Dedifferentiated amniotic fluid mesenchymal stem cell (primary cell): ENCODE measurements around the gene CKAP2.
A peak's percentile ranks its signal among the peaks of the same experiment; 100 is the strongest.
"Not testable (repeated sequence)": the region's sequence is repeated elsewhere in the genome, so short reads cannot be mapped to it uniquely, and the experiment has no call there.

Experiments used
- DNase-seq: peaks from one replicate; pipeline ENCODE4 v3.0.0-alpha.2; 2016; ENCODE audit errors: extremely low spot score

CKAP2 gene, protein sequence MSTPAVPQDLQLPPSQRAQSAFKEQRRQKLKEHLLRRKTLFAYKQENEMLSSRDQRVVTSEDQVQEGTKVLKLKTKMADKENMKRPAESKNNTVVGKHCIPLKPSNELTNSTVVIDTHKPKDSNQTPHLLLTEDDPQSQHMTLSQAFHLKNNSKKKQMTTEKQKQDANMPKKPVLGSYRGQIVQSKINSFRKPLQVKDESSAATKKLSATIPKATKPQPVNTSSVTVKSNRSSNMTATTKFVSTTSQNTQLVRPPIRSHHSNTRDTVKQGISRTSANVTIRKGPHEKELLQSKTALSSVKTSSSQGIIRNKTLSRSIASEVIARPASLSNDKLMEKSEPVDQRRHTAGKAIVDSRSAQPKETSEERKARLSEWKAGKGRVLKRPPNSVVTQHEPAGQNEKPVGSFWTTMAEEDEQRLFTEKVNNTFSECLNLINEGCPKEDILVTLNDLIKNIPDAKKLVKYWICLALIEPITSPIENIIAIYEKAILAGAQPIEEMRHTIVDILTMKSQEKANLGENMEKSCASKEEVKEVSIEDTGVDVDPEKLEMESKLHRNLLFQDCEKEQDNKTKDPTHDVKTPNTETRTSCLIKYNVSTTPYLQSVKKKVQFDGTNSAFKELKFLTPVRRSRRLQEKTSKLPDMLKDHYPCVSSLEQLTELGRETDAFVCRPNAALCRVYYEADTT

DNA sequence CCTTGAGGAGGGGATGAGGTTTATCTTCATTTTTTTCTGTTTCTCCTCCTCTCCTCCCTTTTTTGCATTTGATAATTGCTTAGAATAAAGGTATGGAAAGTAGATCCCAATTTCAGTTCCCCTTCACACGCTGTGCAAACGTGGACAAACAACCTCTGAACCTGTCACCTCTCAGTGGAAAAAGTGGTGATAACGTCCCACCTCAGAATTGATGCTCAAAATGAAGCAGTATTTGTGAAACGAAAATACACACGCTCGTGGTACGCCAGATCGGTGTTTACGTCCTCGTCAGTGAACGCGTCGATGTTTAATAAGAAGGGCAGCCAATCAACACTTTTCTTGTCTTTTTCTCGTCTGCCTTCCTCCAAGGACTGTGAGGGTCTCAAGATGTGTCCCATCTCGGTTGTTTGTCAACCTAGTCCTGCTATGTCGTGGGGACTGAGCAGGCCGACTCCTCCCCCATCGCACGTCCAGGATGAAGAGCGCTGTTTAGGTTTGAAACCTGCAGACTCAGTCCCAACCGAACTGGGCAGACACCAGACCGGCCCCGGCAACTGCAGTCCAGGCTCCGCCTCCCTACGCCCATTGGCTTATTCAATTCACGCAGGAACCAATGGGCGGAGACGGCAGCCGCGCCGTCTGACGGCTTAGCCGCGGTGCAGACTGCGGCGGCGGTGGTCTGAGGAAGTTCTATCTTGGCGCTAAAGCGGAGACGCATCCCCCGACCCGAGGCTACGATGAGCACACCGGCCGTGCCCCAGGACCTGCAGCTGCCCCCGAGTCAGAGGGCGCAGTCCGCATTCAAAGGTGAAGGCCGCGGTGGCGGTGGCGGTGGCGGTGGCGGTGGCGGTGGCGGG is at the start of gene CKAP2:
Gene CKAP2, plus strand, starts transcription at position 659 of the 857 bp plus-strand sequence. Its CDS starts 79 bp downstream, at position 738.
- peak; percentile 93 for DNase-seq

DNA sequence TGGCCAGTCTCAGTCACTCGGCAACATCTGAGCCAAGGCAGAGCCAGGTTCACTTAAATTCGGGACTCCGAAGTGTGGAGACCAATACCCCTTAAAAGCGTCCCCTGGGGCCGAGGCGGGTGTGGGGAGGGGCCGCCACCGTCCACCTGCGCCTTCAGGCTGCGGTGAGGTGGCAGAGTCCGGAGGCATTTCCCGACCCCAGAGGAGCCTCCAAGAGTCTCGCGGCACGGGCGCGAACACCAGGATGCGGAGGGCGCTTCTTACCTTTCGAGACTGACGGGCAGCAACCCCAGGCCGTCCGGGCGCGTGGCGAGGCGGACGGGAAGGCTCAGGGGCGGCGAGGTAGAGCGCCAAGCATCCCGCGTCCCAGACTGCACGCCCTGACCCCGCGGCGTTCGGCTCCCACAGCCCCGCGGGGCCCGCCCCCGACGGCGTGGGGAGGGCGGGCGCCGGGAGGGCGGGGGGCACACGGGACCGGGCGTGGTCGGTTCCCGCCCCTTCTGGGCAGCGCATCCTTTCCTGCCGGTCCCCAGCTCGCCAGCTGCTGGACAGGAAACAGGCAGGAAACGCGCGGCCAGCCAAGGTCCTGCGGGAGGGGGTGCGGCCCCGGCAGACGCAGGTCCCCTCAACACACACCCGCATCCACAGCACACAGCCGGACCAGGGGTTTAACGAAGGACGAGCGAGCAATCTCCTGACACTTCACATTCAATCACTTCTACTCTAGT is 49.3 kb upstream of the CKAP2 start, which contains the start of gene THSD1:
Gene THSD1, minus strand, starts transcription at position 406 of the 728 bp plus-strand sequence. CDS start 3,572 bp downstream, outside the sequence.
- DNase-seq: no peak

DNA sequence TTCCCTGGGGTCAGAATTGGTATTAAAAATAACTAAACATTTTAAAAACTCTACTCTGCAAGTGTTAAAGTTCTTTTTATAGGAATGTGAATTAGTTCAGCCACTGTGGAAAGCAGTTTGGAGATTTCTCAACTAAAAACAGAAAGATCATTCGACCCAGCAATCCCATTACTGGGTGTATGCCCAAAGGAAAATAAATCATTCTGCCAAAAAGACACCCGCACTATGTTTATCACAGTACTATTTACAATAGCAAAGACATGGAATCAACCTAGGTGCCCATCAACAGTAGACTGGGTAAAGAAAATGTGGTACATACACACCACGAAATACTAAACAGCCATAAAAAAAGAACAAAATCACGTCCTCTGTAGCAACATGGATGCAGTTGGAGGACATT is 48.6 kb upstream of the CKAP2 start:
- no peak for DNase-seq

DNA sequence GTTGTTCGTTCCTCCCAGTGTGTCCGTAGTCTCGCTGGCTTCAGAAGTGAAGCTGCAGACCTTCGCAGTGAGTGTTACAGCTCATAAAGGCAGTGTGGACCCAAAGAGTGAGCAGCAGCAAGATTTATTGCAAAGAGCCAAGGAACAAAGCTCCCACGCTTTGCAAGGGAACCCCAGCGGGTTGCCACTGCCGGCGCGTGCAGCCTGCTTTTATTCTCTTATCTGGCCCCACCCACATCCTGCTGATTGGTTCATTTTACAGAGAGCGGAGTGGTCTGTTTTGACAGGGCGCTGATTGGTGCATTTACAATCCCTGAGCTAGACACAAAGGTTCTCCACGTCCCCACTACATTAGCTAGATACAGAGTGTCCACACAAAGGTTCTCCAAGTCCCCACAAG is 47.8 kb upstream of the CKAP2 start:
- DNase-seq: not testable (repeated sequence)

DNA sequence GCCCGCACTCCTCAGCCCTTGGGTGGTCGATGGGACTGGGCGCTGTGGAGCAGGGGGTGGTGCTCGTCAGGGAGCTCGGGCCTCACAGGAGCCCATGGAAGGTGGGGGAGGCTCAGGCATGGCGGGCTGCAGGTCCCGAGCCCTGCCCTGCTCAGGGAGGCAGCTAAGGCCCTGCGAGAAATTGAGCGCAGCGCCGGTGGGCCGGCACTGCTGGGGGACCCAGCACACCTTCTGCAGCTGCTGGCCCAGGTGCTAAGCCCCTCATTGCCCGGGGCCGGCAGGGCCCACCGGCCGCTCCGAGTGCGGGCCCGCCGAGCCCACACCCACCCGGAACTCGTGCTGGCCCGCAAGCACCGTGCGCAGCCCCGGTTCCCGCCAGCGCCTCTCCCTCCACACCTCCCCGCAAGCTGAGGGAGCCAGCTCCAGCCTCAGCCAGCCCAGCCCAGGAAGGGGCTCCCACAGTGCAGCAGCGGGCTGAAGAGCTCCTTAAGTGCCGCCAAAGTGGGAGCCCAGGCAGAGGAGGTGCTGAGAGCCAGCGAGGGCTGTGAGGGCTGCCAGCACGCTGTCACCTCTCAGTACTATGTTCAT is 47.1 kb upstream of the CKAP2 start:
- not testable (repeated sequence) for DNase-seq

DNA sequence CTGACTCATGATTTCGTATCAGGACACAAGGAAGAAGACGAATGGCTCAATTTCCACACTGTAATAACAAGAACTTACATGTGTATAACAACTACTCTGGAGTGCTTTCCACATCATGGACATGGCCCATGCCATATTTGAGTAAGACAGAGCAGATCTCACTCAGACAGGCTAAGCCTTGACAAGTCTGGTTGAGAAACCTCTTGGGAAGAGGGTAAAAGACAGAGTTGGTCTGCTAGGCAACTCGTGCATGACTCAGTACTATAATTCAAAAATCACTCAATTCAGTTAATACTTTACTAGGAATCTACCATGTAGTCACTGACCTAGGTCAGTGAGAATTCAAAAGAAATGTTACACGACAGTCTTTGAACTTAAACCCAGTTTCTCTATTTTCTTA is 43.6 kb upstream of the CKAP2 start:
- DNase-seq: no peak

DNA sequence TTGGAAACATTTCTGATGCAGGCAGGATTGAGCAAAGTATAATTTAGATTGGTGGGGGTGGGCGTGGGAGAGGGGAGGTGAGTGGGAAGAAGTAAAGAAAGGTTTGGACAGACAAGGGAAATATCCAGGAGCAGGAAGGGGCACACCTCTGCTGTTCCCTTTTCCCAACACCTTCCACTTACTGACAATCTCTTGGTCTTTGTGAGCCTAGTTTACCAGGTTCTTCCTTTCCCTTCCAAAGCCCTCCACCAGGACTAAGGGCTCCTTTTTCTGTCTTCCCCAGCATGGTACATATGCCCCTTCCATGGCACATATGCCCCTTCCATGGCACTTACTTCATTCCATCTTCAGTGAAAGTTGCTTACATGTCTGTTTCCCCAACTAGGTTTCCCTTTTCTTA is 43.1 kb upstream of the CKAP2 start:
- no peak for DNase-seq

DNA sequence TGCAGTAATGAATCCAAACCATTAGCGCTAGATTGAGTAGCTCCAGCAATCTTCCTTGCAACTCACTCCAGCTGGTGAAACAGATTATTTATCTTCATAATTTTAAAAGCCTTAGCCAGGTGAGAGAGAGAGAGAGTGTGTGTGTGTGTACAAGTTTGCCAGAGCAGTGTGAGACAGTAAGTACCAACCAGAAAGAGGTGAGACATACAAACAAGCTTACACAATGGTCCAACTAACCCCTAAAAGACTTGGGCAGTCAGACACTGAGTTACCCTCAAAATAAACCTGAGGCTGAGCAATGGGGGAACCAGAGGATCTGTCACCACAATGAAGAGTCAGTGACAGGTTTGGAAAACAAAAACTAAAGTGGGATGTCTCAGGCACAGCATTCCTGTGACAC is 41.2 kb upstream of the CKAP2 start:
- DNase-seq: no peak

DNA sequence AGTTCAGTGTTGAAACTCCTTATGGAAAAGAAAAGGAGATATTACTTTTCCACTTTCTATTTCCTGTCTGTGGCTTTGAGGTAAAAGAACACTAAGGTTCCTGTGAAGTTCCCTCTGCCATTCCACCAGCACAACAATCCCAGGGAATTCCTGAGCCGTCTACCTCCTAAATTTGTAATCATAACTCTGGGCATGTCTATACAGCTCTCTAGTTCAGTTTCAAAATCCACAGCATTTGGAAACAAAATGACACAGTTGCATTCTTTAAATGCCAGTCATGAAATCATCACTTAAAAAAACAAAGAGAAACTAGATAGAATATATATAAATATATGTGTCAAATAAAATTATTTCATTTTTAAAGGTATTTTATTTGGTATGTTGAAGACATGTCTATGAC is 40.3 kb upstream of the CKAP2 start:
- DNase-seq: peak; percentile 73

DNA sequence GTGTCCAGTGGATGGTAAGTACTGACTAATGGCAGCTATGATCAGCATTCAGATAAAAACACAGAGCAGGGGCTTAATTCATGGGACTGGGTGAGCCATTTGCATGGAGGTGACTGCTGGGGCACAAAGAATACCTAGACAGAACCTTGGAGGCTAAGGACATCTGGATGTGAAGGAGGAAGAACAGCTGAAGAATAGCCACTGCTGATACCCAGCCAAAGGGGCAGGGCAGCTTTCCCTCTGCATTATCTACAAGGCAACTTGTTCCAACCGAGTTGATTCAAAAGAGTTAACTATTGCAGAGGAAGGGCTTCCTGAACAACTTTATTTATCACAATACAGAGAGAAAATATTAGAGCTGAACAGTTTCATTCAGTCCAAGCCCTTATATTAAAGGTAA is 36.2 kb upstream of the CKAP2 start:
- DNase-seq: no peak

DNA sequence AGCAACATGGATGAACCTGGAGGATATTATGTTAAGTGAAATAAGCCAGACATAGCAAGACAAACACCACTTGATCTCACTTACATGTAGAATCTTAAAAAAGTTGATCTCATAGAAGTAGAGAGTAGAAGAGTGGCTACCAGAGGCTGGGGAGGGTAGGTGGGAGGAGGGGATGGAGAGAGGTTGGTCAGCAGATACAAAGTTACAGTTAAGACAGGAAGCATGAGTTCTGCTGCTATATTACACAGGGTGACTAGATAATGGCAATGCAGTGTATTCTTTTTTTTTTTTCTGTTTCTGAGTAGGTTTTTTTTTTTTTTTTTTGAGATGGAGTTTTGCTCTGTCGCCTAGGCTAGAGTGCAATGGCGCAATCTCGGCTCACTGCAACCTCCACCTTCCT is 34.1 kb upstream of the CKAP2 start:
- no peak for DNase-seq

DNA sequence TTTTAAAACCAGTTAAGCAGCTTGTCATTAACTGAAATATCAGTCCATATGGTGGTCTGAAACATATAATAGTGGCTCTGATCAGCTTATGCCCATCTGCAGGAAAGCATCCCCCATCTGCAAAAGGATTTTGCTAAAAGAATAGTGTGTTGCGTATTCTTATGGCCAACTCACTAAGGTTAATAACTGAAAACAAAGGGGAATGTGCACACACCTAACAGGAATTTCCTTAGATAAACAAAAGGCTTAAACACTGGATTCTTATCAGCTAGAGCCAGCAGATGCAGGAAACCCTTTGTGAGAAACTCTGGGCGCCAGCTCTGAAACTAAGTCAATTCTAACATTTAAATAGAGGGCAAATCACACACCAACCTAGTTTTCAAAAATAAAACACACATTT is 27.0 kb upstream of the CKAP2 start:
- no peak for DNase-seq

DNA sequence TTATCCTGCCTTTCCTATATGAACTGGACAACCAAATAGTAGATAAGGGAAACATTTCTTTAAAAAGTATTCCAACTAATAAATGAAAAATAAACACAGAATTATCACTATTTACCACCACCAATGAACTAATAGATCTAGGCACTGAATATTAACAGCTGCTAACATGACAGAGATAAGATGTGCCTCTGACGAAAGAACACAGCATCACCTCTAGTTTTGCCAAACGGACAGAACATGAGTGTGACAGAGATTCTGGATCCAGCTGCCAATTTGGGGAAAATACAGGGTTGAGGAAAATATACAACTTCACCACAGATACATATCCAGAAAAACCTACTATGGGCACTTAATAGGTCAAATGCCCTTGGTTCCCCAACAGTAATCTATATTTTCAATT is 22.8 kb upstream of the CKAP2 start:
- DNase-seq: no peak

DNA sequence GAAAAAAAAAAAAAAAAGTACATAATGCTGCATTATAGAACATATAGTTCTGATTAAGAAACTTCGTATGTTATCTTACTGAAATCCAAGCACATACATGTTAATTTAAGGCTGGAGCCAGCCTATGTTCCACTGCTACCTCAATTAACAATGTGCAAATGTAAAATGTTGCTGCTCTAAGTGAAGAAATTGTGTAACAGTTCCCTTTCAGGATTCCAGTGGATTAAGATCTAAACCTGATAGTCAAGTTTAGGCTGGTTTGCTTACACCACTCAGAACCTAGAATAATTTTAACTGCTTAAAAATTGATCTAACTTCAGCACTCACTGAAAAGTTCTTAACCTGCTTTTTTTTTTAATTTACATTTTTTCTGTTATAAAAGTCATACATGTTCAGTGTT is 9.0 kb upstream of the CKAP2 start:
- DNase-seq: no peak

DNA sequence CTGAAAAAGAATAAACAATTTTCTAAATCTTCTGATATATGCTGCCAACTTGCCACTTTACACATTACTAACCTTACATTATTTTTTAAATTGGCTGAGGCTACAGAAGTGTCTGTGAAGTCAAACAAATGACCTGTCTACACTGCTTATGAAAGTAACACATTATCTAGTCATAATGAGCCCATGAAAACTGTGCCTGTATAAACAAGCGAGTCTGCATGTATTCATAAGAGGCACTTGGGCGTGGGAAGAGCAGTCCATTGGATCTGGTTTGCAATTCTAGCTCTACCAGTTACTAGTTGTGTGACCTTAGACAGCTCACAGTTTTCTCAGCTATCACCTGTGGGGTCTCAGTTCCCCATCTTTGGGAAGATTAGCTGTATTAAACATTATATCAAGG is 7.9 kb upstream of the CKAP2 start:
- DNase-seq: no peak

DNA sequence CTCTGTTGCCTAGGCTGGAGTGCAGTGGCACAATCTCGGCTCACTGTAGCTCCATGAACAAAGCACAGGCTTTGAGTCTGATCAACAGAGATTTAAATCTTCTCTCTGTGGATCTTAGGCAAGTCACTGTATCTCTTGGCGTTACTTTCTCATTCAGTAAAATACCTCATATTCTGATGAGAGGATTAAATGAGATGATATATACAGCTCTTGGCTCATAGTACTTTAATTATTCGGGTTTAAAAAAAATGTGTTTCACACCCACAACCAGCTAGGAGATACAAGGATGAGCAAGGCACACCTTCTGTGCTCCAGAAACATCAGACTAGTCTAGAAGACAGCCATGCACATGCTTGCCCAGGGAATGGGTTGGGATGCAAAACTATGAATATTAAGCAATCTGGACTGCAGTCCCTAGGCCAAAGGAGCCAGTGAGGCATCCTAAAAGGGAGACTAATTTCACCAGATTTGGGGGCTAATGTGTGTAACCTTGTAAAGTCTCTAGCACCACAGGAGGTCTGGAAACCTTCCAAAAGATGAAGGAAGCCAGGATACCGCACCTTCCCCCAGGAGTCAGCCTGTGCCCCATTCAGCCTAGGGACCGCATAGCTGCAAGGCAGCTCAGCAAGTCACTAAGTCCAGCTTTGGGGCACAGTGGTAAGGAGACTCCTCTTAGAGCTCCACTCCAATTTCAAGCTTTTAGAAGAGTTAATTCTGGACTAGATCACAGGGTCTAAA is 7.3 kb upstream of the CKAP2 start:
- no peak for DNase-seq

DNA sequence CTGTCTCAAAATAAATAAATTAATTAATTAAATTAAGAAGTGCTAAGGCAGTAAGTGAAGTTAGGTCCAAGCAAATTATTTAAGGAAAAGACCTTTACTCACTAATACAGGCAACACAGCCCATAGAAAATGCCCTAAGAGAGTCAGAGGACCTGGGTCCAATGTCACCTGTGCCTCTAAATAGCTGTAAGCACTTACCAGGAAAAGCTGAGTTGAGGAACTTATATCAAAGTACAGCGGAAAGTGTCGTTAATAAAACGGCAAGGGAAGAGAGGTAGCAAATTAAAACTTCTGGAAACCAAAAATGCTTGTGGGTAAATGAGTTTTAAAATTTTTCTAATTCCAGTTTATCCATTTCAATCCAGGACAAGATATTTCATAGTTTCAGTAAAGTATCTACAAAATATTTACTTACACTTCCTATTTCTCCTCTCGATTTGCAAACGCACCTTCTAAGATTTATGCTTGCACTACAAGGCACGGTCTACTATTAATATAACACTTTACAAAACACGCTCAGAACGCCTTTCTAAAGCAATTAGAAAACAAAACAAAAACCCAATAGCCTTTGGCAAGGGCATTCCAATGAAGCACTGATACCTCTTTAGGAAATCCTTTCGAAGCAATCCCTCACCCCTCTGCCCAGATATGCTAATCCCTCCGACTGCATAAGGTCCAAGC is 5.8 kb upstream of the CKAP2 start:
- no peak for DNase-seq

DNA sequence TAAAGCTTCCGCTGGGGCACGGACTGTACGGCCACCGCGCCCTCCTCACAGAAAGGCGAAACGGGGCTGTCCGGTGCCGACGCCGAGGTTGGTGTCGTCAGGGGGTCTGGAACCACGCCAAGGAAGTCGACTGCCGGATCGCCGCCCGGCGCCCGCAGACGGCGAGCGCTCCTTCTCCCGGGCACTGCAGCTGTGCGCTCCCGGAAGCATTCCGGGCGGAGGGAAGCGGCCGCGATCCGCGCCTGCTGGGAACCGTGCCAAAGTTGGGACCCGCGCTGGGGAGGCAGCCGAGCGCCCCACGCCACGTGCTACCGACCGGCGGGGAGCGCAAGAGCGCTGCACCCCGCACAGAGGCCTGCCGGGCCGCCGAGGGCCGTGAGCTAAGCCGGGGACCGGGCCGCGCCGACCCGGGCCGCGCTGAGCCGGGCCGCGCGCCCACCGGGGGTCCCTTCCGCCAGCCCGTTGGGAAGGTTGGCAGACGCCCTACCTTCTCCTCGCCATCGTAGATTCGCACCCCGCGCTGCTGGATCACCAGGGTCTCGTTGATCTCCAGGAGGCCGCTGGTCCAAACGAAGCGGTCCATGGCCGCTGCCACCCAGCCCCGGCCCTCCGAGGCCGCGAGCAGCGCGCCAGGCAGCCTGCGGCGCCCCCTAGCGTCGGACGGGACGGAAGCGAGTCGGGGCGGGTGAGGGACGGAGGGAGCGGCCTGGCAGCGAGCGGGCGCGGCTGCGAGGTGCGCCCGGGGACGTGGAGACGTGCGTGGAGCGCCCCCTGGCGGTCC is 5.1 kb upstream of the CKAP2 start, which contains the start of gene VPS36:
Gene VPS36, minus strand, starts transcription at position 623 of the 781 bp plus-strand sequence. Its CDS starts 40 bp downstream, at position 583.
- peak; percentile 94 for DNase-seq

DNA sequence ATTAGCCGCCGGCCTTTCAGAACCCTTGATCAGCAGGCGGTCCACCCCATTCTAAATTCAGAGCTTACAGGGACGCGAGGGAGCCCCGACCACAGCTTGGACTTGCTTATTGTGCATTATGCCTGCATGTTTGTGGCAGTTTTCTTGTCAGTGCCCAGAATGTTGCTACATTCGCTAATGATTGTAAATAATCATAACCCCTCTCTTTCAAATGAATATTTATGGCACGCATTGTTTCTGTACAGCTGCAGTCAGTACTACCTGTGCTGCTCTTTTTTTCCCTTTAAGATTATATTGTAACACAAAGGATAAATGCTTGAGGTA is 4.5 kb upstream of the CKAP2 start:
- no peak for DNase-seq
